Esophagus muscularis mucosa (tissue), 3 donors: ENCODE results near the gene IKZF4.
"Not testable (repeated sequence)": the region's sequence is repeated elsewhere in the genome, so short reads cannot be mapped to it uniquely, and the experiment has no call there.

Experiments used
- POLR2A ChIP-seq: fragments of 450-650 bp; IDR thresholded peaks from one replicate; pipeline ENCODE4 v1.6.1; 2017; ENCODE audit warnings: antibody characterized with exemption, moderate library complexity, mild to moderate bottlenecking, low read depth
- POLR2AphosphoS5 ChIP-seq, 2 donors: sonication (generic); formaldehyde crosslinking; IDR thresholded peaks; one replicate each; pipeline ENCODE4 v1.6.1; 2017; ENCODE audit warnings: antibody characterized with exemption in 2 of 2
- TF ChIP-seq, protein P1 (sequence below), 3 experiments: fragments of 200-600 bp in 2 of 3; fragments of 450-650 bp in 1 of 3; sonication (generic) in 2 of 3; IDR thresholded peaks; one replicate each; pipeline ENCODE4 v1.5.1; 2017 to 2019; ENCODE audit warnings: antibody characterized with exemption in 3 of 3, mild to moderate bottlenecking in 2 of 3, moderate library complexity in 1 of 3

DNA sequence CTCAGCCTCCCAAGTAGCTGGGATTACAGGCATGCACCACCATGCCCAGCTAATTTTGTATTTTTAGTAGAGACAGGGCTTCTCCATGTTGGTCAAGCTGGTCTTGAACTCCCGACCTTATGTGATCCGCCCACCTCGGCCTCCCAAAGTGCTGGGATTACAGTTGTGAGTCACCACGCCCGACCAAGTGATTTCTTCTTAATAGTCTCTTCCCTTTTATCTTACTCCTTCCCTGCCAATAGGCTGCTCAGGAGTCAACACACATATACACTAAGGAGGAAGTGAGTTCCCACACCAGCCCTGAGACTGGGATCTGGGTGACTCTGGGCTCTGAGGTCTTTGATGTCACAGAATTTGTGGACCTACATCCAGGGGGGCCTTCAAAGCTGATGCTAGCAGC lies 17.5 kb upstream of the IKZF4 start:
- TF ChIP-seq, protein P1, sequence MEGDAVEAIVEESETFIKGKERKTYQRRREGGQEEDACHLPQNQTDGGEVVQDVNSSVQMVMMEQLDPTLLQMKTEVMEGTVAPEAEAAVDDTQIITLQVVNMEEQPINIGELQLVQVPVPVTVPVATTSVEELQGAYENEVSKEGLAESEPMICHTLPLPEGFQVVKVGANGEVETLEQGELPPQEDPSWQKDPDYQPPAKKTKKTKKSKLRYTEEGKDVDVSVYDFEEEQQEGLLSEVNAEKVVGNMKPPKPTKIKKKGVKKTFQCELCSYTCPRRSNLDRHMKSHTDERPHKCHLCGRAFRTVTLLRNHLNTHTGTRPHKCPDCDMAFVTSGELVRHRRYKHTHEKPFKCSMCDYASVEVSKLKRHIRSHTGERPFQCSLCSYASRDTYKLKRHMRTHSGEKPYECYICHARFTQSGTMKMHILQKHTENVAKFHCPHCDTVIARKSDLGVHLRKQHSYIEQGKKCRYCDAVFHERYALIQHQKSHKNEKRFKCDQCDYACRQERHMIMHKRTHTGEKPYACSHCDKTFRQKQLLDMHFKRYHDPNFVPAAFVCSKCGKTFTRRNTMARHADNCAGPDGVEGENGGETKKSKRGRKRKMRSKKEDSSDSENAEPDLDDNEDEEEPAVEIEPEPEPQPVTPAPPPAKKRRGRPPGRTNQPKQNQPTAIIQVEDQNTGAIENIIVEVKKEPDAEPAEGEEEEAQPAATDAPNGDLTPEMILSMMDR (IDR thresholded peaks at IDR 0.05), result not testable (repeated sequence)
- TF ChIP-seq POLR2A; POLR2AphosphoS5 (IDR thresholded peaks at IDR 0.05): not testable (repeated sequence)
